GM21381 (cell line): Measurements from ENCODE around the gene FEZ2.

Experiments
- ATAC-seq: cut with Tn5 transposase; IDR thresholded peaks from one replicate; pipeline ENCODE4 v1.9.1; 2021; ENCODE audit warnings: mild to moderate bottlenecking, moderate library complexity; ENCODE audit not compliant: unreplicated experiment

FEZ2 gene

GRCh38 chr2:36562973-36563532 is 34.9 kb downstream of the FEZ2 start:
- no peak for ATAC-seq

- no peak for ATAC-seq
Measured at GRCh38 chr2:36562240-36562639, 35.7 kb downstream of the FEZ2 start.

- ATAC-seq: no peak
Measured at GRCh38 chr2:36561237-36561944, 36.6 kb downstream of the FEZ2 start.

DNA sequence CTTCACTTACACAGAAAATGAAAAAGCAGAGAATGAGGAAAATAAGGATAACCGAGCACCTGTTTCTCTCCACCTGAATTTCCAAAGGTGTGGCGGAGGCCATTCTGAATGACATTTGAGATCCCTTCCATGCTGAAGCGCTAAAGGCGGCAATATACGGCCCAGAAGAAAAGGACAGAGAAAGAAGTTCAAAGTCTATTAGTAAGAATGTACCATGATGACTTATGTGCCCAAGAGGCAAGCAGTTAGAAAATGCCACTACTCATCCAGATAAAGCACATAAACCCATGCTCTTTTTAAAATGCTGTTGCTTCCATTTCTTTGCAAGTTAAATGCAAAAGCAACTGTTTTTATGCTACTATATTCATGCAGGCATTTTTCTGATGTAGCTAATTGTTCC is 37.2 kb downstream of the FEZ2 start:
- no peak for ATAC-seq

- no peak for ATAC-seq
Measured at GRCh38 chr2:36559221-36559942, 38.6 kb downstream of the FEZ2 start.

GRCh38 chr2:36556842-36557241 is 41.1 kb downstream of the FEZ2 start:
- no peak for ATAC-seq

DNA sequence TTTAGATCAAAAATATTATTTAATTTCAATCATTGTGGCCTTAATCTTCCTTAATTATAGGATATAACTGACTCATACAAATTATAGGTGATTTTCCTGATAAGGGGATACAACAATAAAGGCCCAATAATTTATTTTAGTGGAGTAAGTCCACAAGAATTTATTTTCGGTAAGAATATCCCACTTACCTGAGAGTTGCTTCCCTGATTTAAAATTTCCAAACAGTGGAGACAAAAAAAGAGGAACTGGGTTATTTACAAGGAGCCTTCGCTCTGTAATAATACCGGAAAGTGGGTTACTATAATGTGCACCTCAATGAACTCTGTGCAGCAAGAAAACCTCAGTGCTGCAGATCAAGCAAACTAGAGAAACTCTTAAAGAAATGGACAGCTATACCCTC is 42.2 kb downstream of the FEZ2 start:
- no peak for ATAC-seq

DNA sequence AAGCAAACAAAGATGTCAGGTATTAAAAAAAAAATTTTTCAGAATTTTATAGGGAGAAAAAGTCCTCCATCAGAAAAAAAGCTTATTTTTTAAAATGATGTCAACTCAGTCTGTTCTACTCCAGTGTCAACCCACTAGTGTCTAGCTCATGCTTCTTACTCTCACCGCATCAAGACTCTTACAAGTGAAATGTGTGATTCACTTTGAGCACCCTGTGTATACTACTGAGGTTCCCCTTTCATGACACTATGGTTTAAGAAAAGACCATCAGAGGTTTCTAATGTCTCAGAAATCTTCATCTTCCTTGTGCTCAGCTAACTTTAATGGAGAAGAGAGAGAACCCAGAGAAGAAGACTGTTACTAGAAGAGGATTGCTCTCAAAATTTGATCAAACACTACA is 43.4 kb downstream of the FEZ2 start:
- ATAC-seq: no peak

DNA sequence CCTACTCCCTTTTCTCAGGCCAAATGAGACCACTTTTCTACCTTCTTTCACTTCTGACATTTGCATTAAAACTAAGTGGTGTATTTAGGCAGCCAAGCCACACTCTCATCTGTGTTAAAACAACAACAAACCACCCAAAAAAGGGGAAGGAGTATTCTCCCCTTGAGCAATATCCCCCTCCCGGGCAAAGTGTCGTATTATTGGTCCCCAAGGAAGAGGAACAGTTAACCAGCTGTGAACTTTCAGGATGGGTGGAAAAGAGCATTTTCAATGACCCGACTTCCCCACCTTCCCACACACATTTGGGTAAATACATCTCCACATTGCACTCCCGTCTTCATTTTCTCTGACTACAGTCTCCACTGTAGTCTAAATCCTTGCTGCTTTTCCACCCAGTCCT is 44.3 kb downstream of the FEZ2 start:
- no peak for ATAC-seq

GRCh38 chr2:36550006-36550405 is 48.0 kb downstream of the FEZ2 start:
- no peak for ATAC-seq

DNA sequence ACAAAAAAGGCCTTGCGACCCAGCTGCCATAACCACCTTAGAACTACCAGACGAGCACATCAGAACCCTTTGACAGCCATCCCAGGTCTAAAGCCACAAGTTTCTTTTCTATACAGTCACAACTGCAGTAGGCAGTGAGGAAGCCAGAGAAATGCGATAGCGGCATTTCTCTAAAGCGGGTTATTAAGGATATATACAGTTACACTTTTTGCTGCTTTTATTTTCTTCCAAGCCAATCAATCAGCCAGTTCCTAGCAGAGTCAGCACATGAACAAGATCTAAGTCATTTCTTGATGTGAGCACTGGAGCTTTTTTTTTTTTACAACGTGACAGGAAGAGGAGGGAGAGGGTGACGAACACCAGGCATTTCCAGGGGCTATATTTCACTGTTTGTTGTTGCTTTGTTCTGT is 48.8 kb downstream of the FEZ2 start:
- ATAC-seq: no peak

GRCh38 chr2:36547906-36548305 is 50.1 kb downstream of the FEZ2 start:
- ATAC-seq: no peak

DNA sequence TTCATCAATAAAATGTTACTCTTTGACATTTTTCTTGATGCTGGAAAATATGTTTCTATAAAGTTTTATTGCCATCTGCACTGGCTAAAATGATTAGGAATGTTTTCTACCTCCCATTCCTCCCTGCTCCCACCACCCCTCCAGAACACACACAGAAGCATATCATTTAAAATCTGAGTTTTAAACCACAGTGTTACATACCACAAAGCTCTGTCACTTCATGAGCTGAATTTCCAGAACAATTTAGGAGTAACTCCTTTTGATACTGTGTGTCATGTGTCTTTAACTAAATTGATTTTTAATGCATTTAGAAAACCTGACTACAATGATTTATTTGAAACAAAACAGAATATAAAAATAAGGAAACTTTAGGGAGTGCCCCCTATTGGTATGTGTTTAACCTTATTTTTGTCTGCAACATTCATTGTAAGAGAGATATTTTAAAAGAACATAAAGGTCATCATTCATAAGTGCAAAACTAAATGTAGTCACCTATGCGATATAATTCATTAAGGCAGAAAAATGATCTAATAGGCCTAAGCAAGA is 52.0 kb downstream of the FEZ2 start:
- no peak for ATAC-seq

- no peak for ATAC-seq
Measured at GRCh38 chr2:36544638-36545338, 53.2 kb downstream of the FEZ2 start.

DNA sequence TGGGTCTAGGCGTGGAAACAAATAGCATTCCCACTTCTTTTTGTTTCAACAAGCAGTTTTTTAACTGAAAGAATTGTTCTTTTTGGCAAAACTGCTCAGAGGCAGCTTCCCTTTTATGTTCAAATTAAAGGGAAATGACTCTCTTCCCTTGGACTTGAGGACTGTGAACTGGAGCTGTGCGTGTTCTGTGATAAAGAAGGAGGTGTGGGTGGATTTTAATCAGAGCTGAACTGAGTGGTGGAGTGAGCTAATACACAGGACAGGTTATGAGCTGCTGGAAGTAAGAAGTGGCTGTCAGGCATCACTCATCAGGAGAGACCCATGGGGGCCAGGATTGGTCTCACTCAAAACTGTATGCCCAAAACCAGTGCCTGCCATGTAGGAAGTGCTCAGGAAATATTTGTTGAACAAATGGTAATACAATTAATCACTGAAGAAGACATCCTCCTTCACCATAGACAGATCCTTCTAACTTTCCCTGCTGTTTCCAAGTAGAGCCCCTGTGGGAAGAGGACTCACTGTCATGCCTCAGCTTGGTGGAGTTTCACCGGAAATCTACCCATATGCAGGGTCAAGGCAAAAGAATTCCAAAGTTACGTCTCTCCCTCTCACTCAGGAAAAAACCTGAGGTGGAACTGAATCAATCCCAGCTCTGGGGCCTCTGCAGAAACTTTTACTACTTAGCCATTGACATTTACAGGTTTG is 55.9 kb downstream of the FEZ2 start:
- no peak for ATAC-seq

- ATAC-seq: no peak
Measured at GRCh38 chr2:36540986-36541754, 56.8 kb downstream of the FEZ2 start.

GRCh38 chr2:36539631-36540030 is 58.3 kb downstream of the FEZ2 start:
- peak; percentile 80 for ATAC-seq

GRCh38 chr2:36538335-36538734 is 59.6 kb downstream of the FEZ2 start:
- ATAC-seq: no peak

DNA sequence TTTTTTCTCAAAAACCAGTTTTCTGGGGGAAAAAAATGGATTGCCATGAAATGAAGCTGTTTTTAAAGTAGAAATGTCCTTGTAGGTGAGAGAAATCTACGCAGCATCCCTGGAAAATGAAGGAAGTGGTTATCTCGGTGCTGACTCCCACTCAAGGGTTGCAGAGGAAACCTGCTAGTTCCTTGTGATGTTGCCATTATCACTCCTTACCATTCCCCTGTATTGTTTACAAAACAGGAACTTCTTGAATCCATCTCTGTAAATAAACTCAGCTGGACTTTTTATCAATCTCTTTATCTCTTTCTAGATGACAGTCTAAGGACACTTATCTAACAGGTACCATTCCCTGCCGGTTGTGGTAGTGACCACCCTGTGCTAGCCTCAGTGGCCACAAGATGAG is 61.2 kb downstream of the FEZ2 start:
- no peak for ATAC-seq

- ATAC-seq: no peak
Measured at GRCh38 chr2:36535099-36535498, 62.9 kb downstream of the FEZ2 start.
